WERI-Rb-1 (cell line): ENCODE data around the gene PLAGL1.

ENCODE experiments used
- DNase-seq: peaks from one replicate; pipeline ENCODE4 v3.0.0-alpha.2; 2020
- H3K27ac ChIP-seq: fragments of 250-450 bp; sonication (Bioruptor Pico); 2 replicates; pipeline ENCODE4 v1.5.1; 2020; ENCODE audit warnings: mild to moderate bottlenecking, moderate library complexity
- H3K27me3 ChIP-seq: fragments of 250-450 bp; sonication (Bioruptor Pico); 2 replicates; pipeline ENCODE4 v1.5.1; 2021; ENCODE audit warnings: mild to moderate bottlenecking, low read depth, moderate library complexity; ENCODE audit not compliant: insufficient read depth, severe bottlenecking
- H3K36me3 ChIP-seq: fragments of 250-450 bp; sonication (Bioruptor Pico); 2 replicates; pipeline ENCODE4 v1.5.1; 2020; ENCODE audit warnings: mild to moderate bottlenecking, moderate library complexity
- H3K4me3 ChIP-seq: 2 replicates; pipeline ENCODE4 v1.5.1; 2011; ENCODE audit warnings: low read depth, mild to moderate bottlenecking, control low read depth, low read length
- H3K9me3 ChIP-seq: fragments of 250-450 bp; sonication (Bioruptor Pico); 2 replicates; pipeline ENCODE4 v1.5.1; 2021; ENCODE audit warnings: mild to moderate bottlenecking, moderate library complexity; ENCODE audit not compliant: severe bottlenecking
- TF ChIP-seq, protein P1 (sequence below): IDR thresholded peaks from 2 replicates; pipeline ENCODE4 v1.5.1; 2011; ENCODE audit warnings: low read depth, mild to moderate bottlenecking, control low read depth, inconsistent platforms, low read length

Gene PLAGL1

DNA sequence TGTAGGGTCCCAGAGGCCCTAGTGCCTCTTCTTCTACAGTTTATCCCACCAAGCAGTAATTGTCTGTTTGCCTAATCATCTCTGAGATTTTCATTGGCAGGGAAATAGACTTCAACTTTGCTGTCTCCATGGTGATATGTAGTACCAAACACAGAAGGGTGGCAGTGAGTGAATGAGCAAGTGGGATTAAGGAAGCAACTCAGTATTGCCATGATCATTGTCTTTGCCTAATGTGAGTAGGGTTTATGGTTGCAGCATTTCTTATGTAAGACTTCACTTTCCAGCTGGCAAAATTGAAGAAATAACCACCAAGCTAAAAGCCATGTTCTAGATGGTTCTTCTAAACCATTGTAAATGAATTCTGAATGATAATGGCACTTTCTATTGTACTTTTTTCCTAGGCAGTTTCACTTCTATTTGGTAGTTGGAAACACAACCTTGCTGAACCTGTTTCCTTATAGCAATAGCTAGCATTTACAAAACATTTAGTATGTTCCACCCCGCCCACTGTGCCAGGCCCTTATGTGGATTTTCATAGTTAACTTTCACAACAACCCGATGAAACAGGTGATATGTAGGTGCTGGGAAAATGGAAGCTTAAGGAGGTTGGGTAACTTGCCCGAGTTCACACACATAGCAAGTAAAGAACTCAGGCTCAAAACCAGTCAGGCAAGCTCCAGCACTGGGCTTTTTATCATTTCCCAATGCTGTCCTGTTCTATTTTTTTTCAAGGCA lies 111.8 kb downstream of the PLAGL1 start:
- Histone ChIP-seq H3K36me3 (no peaks in the 10 kb centered on the region), H3K27me3 (no peaks in the 10 kb centered on the region), H3K9me3 (no peaks in the 10 kb centered on the region), H3K27ac (no peak overlapping the region), H3K4me3 (no peak overlapping the region)
- no peak for DNase-seq
- TF ChIP-seq, protein P1, sequence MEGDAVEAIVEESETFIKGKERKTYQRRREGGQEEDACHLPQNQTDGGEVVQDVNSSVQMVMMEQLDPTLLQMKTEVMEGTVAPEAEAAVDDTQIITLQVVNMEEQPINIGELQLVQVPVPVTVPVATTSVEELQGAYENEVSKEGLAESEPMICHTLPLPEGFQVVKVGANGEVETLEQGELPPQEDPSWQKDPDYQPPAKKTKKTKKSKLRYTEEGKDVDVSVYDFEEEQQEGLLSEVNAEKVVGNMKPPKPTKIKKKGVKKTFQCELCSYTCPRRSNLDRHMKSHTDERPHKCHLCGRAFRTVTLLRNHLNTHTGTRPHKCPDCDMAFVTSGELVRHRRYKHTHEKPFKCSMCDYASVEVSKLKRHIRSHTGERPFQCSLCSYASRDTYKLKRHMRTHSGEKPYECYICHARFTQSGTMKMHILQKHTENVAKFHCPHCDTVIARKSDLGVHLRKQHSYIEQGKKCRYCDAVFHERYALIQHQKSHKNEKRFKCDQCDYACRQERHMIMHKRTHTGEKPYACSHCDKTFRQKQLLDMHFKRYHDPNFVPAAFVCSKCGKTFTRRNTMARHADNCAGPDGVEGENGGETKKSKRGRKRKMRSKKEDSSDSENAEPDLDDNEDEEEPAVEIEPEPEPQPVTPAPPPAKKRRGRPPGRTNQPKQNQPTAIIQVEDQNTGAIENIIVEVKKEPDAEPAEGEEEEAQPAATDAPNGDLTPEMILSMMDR, result no peak

DNA sequence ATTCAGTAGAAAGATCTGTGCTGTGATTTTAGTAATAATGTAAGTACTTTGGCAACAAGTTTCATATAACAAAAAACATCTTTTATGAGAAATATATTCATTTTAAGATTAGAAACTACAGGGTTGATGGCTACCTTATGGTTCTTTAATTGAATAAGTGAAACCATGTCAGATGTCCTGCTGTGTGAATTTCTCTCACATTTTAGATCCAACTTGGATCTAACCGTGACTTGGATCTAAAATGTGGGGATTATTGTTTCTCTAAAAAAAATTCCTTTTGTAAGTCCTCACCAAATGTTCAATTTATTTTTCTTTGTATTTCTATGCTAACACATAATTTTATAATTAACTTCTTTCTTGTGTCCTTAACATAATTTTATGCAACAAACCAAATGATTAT lies 113.4 kb downstream of the PLAGL1 start:
- Histone ChIP-seq H3K36me3 (no peaks in the 10 kb centered on the region), H3K4me3 (no peak overlapping the region), H3K9me3 (no peaks in the 10 kb centered on the region), H3K27me3 (no peaks in the 10 kb centered on the region), H3K27ac (no peak overlapping the region)
- TF ChIP-seq, protein P1, result no peak
- DNase-seq, result no peak
